B cell (primary cell): ENCODE data around the gene EPHA10. TPM values are rescaled to one million over a fixed set of nuclear protein-coding genes. Genes with fewer than 3 reads are reported as not detected.

Experiments
- ATAC-seq: fragments of 200-7000 bp; cut with Tn5 transposase; one replicate; pipeline ENCODE4 v1.10.0; 2021; ENCODE audit warnings: low read depth, mild to moderate bottlenecking, moderate number of reproducible peaks, moderate library complexity
- CTCF ChIA-PET: fragments of 350-600 bp; sonication (Branson Sonifier 250); formaldehyde crosslinking; loops from one replicate; lab custom pipeline; 2021; ENCODE audit warnings: antibody characterized with exemption, inconsistent platforms; lab: Charles Lee
- POLR2A ChIA-PET: fragments of 350-600 bp; sonication (Branson Sonifier 250); formaldehyde crosslinking; loops from one replicate; lab custom pipeline; 2021; ENCODE audit warnings: antibody characterized with exemption; lab: Charles Lee
- DNase-seq: peaks from one replicate; pipeline ENCODE4 v3.0.0; 2013
- H2AFZ ChIP-seq: 2 replicates; pipeline ENCODE4 v1.6.1; 2012; ENCODE audit warnings: mild to moderate bottlenecking, low read depth, low read length; ENCODE audit not compliant: insufficient read depth, poor library complexity, severe bottlenecking
- H3K27ac ChIP-seq, 2 donors: 1 replicate in 1 of 2; 2 replicates in 1 of 2; pipeline ENCODE4 v1.5.1; 2012 to 2013; ENCODE audit warnings: low read length in 2 of 2, mild to moderate bottlenecking in 2 of 2, moderate library complexity in 1 of 2
- H3K27me3 ChIP-seq, 4 experiments: fragments of 200-600 bp in 1 of 4; sonication (generic) in 1 of 4; replicated peaks in 1 of 4; 1 replicate in 2 of 4; 2 replicates in 2 of 4; pipeline versions ENCODE4 v1.6.1 to v1.7.0; 2013 to 2016; ENCODE audit warnings: low read length in 3 of 4, mild to moderate bottlenecking in 2 of 4, mixed read lengths in 1 of 4, moderate library complexity in 1 of 4; ENCODE audit not compliant: insufficient read depth in 4 of 4, control insufficient read depth in 3 of 4; ENCODE audit errors: control extremely low read depth in 1 of 4
- H3K36me3 ChIP-seq, 2 experiments: replicated peaks in 1 of 2; 1 replicate in 1 of 2; 2 replicates in 1 of 2; pipeline versions ENCODE4 v1.6.1 to v1.7.1; 2013; ENCODE audit warnings: low read length in 1 of 2; ENCODE audit not compliant: insufficient read depth in 2 of 2, control insufficient read depth in 1 of 2; ENCODE audit errors: control extremely low read depth in 1 of 2, extremely low read depth in 1 of 2
- H3K4me1 ChIP-seq, 2 donors: fragments of 200-600 bp in 1 of 2; sonication (generic) in 1 of 2; 1 replicate in 1 of 2; 2 replicates in 1 of 2; pipeline versions ENCODE4 v1.5.1 to v1.6.1; 2013 to 2017; ENCODE audit warnings: low read length in 2 of 2; ENCODE audit not compliant: control insufficient read depth in 2 of 2, insufficient read depth in 2 of 2
- H3K4me2 ChIP-seq: replicated peaks from 2 replicates; pipeline ENCODE3; 2012; ENCODE audit warnings: mild to moderate bottlenecking, low read depth, low read length; ENCODE audit not compliant: poor library complexity, severe bottlenecking
- H3K4me3 ChIP-seq, 5 experiments: fragments of 200-600 bp in 1 of 5; sonication (generic) in 1 of 5; 1 replicate in 3 of 5; 2 replicates in 2 of 5; pipeline versions ENCODE4 v1.5.1 to v1.7.0; 2011 to 2016; ENCODE audit warnings: low read length in 4 of 5, mild to moderate bottlenecking in 4 of 5, low read depth in 2 of 5, control low read depth in 1 of 5, moderate library complexity in 1 of 5; ENCODE audit not compliant: insufficient read depth in 1 of 5; ENCODE audit errors: control extremely low read depth in 1 of 5, extremely low read depth in 1 of 5
- H3K79me2 ChIP-seq: fragments of 200-600 bp; sonication (generic); one replicate; pipeline ENCODE4 v1.6.0; 2016; ENCODE audit warnings: low read length; ENCODE audit not compliant: control insufficient read depth, insufficient read depth
- H3K9ac ChIP-seq: fragments of 200-600 bp; sonication (generic); 2 replicates; pipeline ENCODE4 v1.6.1; 2017; ENCODE audit warnings: mild to moderate bottlenecking, low read length, moderate library complexity
- H3K9me3 ChIP-seq, 3 donors: one replicate each; pipeline versions ENCODE4 v1.6.1 to v1.7.1; 2013; ENCODE audit warnings: low read length in 2 of 3; ENCODE audit not compliant: control insufficient read depth in 2 of 3, insufficient read depth in 1 of 3; ENCODE audit errors: control extremely low read depth in 1 of 3
- H4K20me1 ChIP-seq: 2 replicates; pipeline ENCODE4 v1.6.0; 2012; ENCODE audit warnings: mild to moderate bottlenecking, low read length; ENCODE audit not compliant: insufficient read depth, control insufficient read depth, poor library complexity, severe bottlenecking
- H3K27ac Mint-ChIP-seq: one replicate; pipeline ENCODE4 v1.8.0; 2021; ENCODE audit warnings: mixed read lengths
- H3K27me3 Mint-ChIP-seq: one replicate; pipeline ENCODE4 v1.8.0; 2021; ENCODE audit warnings: mixed read lengths
- H3K4me1 Mint-ChIP-seq: one replicate; pipeline ENCODE4 v1.8.0; 2021; ENCODE audit warnings: mixed read lengths
- H3K4me3 Mint-ChIP-seq: one replicate; pipeline ENCODE4 v1.8.0; 2021; ENCODE audit warnings: mixed read lengths
- H3K9me3 Mint-ChIP-seq: one replicate; pipeline ENCODE4 v1.8.0; 2022; ENCODE audit warnings: mixed read lengths; ENCODE audit not compliant: insufficient read depth
- EZH2 ChIP-seq: IDR thresholded peaks from 2 replicates; pipeline ENCODE4 v1.6.1; 2012; ENCODE audit warnings: borderline replicate concordance, low read depth, mild to moderate bottlenecking, moderate library complexity, low read length; ENCODE audit not compliant: insufficient read depth, poor library complexity, severe bottlenecking
- WGBS: methylation state at CpG from one replicate; pipeline ENCODE4 v1.1.5; 2013; ENCODE audit warnings: missing lambda C conversion rate; ENCODE audit not compliant: insufficient coverage; 5-methylcytosine and 5-hydroxymethylcytosine counted together
- intact Hi-C: fragments of 100-400 bp; cut with micrococcal nuclease; formaldehyde crosslinking; loops from one replicate; pipeline ENCODE4 v1.10.0; 2022
- polyA plus RNA-seq: library from polyadenylated mRNA; depleted of rRNA; stranded (reverse); fragments of >200 nt; gene quantifications from 2 replicates; pipeline ENCODE4 v1.2.3, GENCODE V29; 2012
- total RNA-seq, 2 donors: library from RNA; stranded (reverse); fragments of 120-200 nt in 1 of 2; gene quantifications; 1 replicate in 1 of 2; 2 replicates in 1 of 2; pipeline versions ENCODE4 v1.2.3 to v1.2.4, GENCODE V29; 2013 to 2022
- TF ChIP-seq, protein P1 (sequence below): fragments of 200-600 bp; IDR thresholded peaks from one replicate; pipeline ENCODE4 v1.8.0; 2022; ENCODE audit warnings: antibody characterized with exemption, mild to moderate bottlenecking

EPHA10 gene
- total and polyA plus RNA-seq, 2 donors (not counting 1 experiment from before 2014, with no cell fraction given), result 0.39 to 0.94 TPM

DNA sequence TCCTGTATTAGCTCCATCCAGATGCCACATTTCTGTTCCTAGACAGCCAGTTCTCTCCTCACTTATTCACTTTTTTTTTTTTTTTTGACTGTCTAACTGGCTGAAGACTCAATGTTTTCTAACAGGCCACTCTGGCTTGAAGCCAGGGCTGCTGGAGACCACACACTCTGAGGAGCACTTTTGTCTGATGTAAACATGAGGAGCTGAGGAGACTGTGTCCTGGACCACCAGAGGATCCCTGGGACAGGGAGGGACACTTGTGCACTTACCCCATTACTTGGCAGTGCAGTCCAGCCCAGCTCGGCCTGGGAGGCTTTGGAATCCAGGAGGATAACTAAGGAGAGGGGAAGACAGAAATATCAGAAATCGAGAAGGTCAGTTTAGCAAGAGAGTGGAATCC, 2.4 kb downstream of the EPHA10 start:
- 80% methylated on average over 1 of the region's 2 CpGs for WGBS
- Histone ChIP-seq H3K36me3 (no peaks in the 10 kb centered on the region), H3K79me2 (no peaks in the 10 kb centered on the region), H3K4me1 (peaks cover 17 to 20% of the 10 kb centered on the region in 2 donors), H4K20me1 (no peaks in the 10 kb centered on the region), H3K4me3 (no peak overlapping the region), H3K4me2 (no peak overlapping the region), H3K27me3 (peaks cover 0 to 77% (median 40%) of the 10 kb centered on the region in 4 experiments), H3K27ac (no peak overlapping the region), H3K9ac (no peak overlapping the region), H3K9me3 (peaks cover 0 to 29% (median 0%) of the 10 kb centered on the region in 3 donors), H2AFZ (no peak overlapping the region)
- Mint-ChIP-seq H3K9me3 (no peaks in the 10 kb centered on the region), H3K27ac (no peak overlapping the region), H3K4me3 (no peak overlapping the region), H3K4me1 (peaks cover 20% of the 10 kb centered on the region), H3K27me3 (peaks cover 57% of the 10 kb centered on the region)
- TF ChIP-seq, protein P1, sequence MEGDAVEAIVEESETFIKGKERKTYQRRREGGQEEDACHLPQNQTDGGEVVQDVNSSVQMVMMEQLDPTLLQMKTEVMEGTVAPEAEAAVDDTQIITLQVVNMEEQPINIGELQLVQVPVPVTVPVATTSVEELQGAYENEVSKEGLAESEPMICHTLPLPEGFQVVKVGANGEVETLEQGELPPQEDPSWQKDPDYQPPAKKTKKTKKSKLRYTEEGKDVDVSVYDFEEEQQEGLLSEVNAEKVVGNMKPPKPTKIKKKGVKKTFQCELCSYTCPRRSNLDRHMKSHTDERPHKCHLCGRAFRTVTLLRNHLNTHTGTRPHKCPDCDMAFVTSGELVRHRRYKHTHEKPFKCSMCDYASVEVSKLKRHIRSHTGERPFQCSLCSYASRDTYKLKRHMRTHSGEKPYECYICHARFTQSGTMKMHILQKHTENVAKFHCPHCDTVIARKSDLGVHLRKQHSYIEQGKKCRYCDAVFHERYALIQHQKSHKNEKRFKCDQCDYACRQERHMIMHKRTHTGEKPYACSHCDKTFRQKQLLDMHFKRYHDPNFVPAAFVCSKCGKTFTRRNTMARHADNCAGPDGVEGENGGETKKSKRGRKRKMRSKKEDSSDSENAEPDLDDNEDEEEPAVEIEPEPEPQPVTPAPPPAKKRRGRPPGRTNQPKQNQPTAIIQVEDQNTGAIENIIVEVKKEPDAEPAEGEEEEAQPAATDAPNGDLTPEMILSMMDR, result no peak
- TF ChIP-seq EZH2, result no peak
- ATAC-seq, result no peak
- ChIA-PET CTCF (no interaction called here), POLR2A (no interaction called here)
- DNase-seq, result no peak
- intact Hi-C loops, result no loop called here

DNA sequence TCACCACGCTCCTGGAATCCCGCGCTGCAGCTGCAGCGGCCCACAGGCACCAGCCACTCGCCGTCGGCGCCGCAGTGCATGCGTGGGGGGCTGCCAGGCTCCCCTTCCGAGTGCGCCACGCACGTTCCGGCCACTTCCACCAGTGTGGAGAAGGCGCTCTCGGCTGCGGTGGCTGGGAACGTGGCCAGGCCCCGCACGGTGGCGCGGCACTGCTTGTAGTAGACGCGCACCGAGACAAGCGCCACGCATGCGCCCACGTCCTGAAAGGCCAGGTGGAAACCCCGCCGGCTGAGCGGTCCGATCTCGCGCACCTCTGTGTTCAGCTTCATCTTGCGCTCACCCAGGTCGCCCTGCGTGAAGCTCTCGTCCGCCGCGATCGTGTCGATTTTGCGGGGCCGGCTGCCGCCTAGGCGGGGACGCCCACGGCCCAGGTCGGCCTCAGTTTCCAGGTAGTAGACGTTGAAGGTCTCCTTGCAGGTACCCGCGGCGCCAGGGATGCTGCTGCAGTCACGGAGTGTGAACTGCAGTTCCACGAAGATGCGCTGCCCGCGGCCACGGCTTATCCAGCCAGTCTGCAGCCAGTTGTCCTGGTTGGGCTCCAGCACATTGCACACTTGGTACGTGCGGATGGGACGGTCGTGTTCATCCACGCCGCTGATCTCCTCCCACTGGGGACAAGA, 3.4 kb downstream of the EPHA10 start:
- no peak overlapping the region for H3K27ac ChIP-seq
- H4K20me1 ChIP-seq, result no peaks in the 10 kb centered on the region
- no peak overlapping the region for H3K9ac ChIP-seq
- H3K4me2 ChIP-seq, result no peak overlapping the region
- no peak overlapping the region for H3K4me3 Mint-ChIP-seq
- H3K9me3 ChIP-seq, result peaks cover 0 to 29% (median 0%) of the 10 kb centered on the region in 3 donors
- H3K36me3 ChIP-seq, result no peaks in the 10 kb centered on the region
- H3K79me2 ChIP-seq, result no peaks in the 10 kb centered on the region
- ATAC-seq (no peak), DNase-seq (no peak)
- peaks cover 48% of the 10 kb centered on the region for H3K27me3 Mint-ChIP-seq
- H3K27me3 ChIP-seq, result peaks cover 0 to 76% (median 31%) of the 10 kb centered on the region in 4 experiments
- no peaks in the 10 kb centered on the region for H3K9me3 Mint-ChIP-seq
- H2AFZ ChIP-seq, result no peak overlapping the region
- H3K4me1 ChIP-seq, result peaks cover 17 to 20% of the 10 kb centered on the region in 2 donors
- no peak overlapping the region for H3K4me3 ChIP-seq
- ChIA-PET POLR2A (no interaction called here), CTCF (no interaction called here)
- no peak for TF ChIP-seq EZH2
- TF ChIP-seq, protein P1, result no peak
- H3K4me1 Mint-ChIP-seq, result peaks cover 20% of the 10 kb centered on the region
- H3K27ac Mint-ChIP-seq, result no peak overlapping the region
- intact Hi-C loops, result no loop called here
- WGBS, result 65% methylated on average over 67 of the region's 68 CpGs
